MM.1S (cell line): Measurements from ENCODE around the gene UFC1.

Experiments used
- EZH2 ChIP-seq: fragments of 300-600 bp; sonication (generic); optimal IDR thresholded peaks from 2 replicates; pipeline ENCODE3; 2017; ENCODE audit warnings: low read depth, mild to moderate bottlenecking, antibody characterized with exemption, low read length, mixed read lengths
- EZH2phosphoT487 ChIP-seq: fragments of 300-600 bp; sonication (generic); IDR thresholded peaks from 2 replicates; pipeline ENCODE4 v1.6.1; 2018; ENCODE audit warnings: antibody characterized with exemption, low read length
- TF ChIP-seq, protein P1 (sequence below): fragments of 300-600 bp; sonication (generic); IDR thresholded peaks from 2 replicates; pipeline ENCODE4 v1.5.1; 2016; ENCODE audit warnings: antibody characterized with exemption, low read length, mixed read lengths

GRCh38 chr1:161187311-161187710 is 33.5 kb downstream of the UFC1 start:
- TF ChIP-seq, protein P1, sequence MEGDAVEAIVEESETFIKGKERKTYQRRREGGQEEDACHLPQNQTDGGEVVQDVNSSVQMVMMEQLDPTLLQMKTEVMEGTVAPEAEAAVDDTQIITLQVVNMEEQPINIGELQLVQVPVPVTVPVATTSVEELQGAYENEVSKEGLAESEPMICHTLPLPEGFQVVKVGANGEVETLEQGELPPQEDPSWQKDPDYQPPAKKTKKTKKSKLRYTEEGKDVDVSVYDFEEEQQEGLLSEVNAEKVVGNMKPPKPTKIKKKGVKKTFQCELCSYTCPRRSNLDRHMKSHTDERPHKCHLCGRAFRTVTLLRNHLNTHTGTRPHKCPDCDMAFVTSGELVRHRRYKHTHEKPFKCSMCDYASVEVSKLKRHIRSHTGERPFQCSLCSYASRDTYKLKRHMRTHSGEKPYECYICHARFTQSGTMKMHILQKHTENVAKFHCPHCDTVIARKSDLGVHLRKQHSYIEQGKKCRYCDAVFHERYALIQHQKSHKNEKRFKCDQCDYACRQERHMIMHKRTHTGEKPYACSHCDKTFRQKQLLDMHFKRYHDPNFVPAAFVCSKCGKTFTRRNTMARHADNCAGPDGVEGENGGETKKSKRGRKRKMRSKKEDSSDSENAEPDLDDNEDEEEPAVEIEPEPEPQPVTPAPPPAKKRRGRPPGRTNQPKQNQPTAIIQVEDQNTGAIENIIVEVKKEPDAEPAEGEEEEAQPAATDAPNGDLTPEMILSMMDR: no peak
- TF ChIP-seq EZH2 (no peak), EZH2phosphoT487 (no peak)
